ENCODE data around the gene ZYX.

GRCh38 chr7:143399151-143399550 is 18.0 kb downstream of the ZYX start:
- TF ChIP-seq CTCF (IDR thresholded peaks at IDR 0.05; ENCODE audit: insufficient read depth, low read length, poor library complexity, severe bottlenecking) = no peak
- TF ChIP-seq EZH2phosphoT487 (conservative IDR thresholded peaks at IDR 0.05; ENCODE audit: low read length) = no peak

Data from SU-DHL-6 (cell line).